ENCODE results near the gene MBL2.

Gene MBL2

GRCh38 chr10:52774182-52774581, 1.6 kb upstream of the MBL2 start:
- FAIRE-seq (no peak), DNase-seq (ENCODE audit: insufficient read length, low spot score) (no peak)

GRCh38 chr10:52771534-52772445, 794 bp downstream of the MBL2 start:
- DNase-seq (ENCODE audit: insufficient read length, low spot score) (no peak), FAIRE-seq (no peak)

- no peak for FAIRE-seq
Measured at GRCh38 chr10:52770904-52771303, 1.7 kb downstream of the MBL2 start.

GRCh38 chr10:52769966-52770365, 2.6 kb downstream of the MBL2 start:
- FAIRE-seq (no peak), DNase-seq (ENCODE audit: insufficient read length, low spot score) (no peak)

More at GRCh38 chr10:52770904-52771303, 1.7 kb downstream of the MBL2 start:
- DNase-seq (ENCODE audit: insufficient read length, low spot score), result no peak

GRCh38 chr10:52768001-52768532, 4.5 kb downstream of the MBL2 start:
- DNase-seq (ENCODE audit: insufficient read length, low spot score), result no peak
- no peak for FAIRE-seq

- DNase-seq (ENCODE audit: insufficient read length, low spot score), result no peak
- FAIRE-seq, result no peak
Measured at GRCh38 chr10:52762088-52762487, 10.5 kb downstream of the MBL2 start.

GRCh38 chr10:52759154-52759553, 13.4 kb downstream of the MBL2 start:
- FAIRE-seq (no peak), DNase-seq (ENCODE audit: insufficient read length, low spot score) (no peak)

- FAIRE-seq (no peak), DNase-seq (ENCODE audit: insufficient read length, low spot score) (no peak)
Measured at GRCh38 chr10:52758406-52758805, 14.2 kb downstream of the MBL2 start.

- no peak for DNase-seq (ENCODE audit: insufficient read length, low spot score)
- no peak for FAIRE-seq
Measured at GRCh38 chr10:52757773-52758172, 14.8 kb downstream of the MBL2 start.

- FAIRE-seq (no peak), DNase-seq (ENCODE audit: insufficient read length, low spot score) (no peak)
Measured at GRCh38 chr10:52756966-52757365, 15.6 kb downstream of the MBL2 start.

- FAIRE-seq (no peak), DNase-seq (ENCODE audit: insufficient read length, low spot score) (no peak)
Measured at GRCh38 chr10:52756295-52756694, 16.3 kb downstream of the MBL2 start.

GRCh38 chr10:52755297-52756062, 17.1 kb downstream of the MBL2 start:
- DNase-seq (ENCODE audit: insufficient read length, low spot score) (no peak), FAIRE-seq (no peak)

GRCh38 chr10:52752801-52753445, 19.7 kb downstream of the MBL2 start:
- DNase-seq (ENCODE audit: insufficient read length, low spot score) (no peak), FAIRE-seq (no peak)

- DNase-seq (ENCODE audit: insufficient read length, low spot score) (no peak), FAIRE-seq (no peak)
Measured at GRCh38 chr10:52752261-52752660, 20.3 kb downstream of the MBL2 start.

GRCh38 chr10:52751337-52751736, 21.2 kb downstream of the MBL2 start:
- no peak for FAIRE-seq
- no peak for DNase-seq (ENCODE audit: insufficient read length, low spot score)

GRCh38 chr10:52750629-52751028, 22.0 kb downstream of the MBL2 start:
- DNase-seq (ENCODE audit: insufficient read length, low spot score) (no peak), FAIRE-seq (no peak)

- FAIRE-seq, result no peak
- no peak for DNase-seq (ENCODE audit: insufficient read length, low spot score)
Measured at GRCh38 chr10:52747694-52748093, 24.9 kb downstream of the MBL2 start.

GRCh38 chr10:52746169-52746568, 26.4 kb downstream of the MBL2 start:
- DNase-seq (ENCODE audit: insufficient read length, low spot score) (no peak), FAIRE-seq (no peak)

GRCh38 chr10:52744057-52744805, 28.4 kb downstream of the MBL2 start:
- FAIRE-seq, result no peak
- DNase-seq (ENCODE audit: insufficient read length, low spot score), result no peak

GRCh38 chr10:52742731-52743130, 29.9 kb downstream of the MBL2 start:
- no peak for DNase-seq (ENCODE audit: insufficient read length, low spot score)
- FAIRE-seq, result no peak

Data from HTR-8/SVneo (cell line).